ENCODE measurements around the gene TOR3A.
A peak's percentile ranks its signal among the peaks of the same experiment; 100 is the strongest.
"Not testable (repeated sequence)": the region's sequence is repeated elsewhere in the genome, so short reads cannot be mapped to it uniquely, and the experiment has no call there.

TOR3A gene

DNA sequence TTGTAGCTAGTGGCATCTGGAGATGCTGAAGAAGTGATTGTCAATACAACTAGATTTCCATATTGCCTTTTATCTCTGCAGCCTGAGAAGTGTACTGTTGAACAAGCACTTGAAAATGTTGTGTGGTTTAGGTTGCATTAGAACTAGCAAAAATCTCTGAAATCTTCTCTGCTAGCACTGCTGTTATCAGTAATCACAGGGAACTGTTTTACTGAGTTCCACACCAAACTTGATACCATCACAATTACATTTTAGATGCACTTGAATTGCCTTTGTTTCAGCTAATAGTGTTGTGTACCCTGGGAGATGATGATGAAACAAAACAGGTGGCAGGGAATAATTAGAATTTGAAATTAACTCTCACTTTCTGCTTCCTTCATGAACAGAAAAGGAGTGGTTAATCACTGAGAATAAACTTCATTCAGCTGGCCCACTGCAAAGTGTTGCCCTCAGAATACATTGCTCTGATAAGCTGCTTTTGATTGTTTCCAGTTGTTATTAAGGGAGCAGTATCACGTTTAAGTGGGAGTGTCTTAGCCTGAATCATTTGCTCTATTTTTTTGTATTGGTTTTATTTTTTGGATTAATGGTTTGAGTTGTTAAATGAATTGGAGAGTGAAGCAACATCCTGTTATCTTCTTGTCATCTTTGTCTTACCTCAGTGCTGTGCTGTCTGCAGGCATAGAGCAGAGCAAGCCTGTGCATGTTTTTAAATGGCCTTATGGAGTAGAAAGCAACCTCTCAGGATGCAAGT, 43.2 kb upstream of the TOR3A start:
- DNase-seq (ENCODE audit: low read depth in 1 of 2, low spot score in 1 of 2) = no peak
- Histone ChIP-seq H3K27me3 (ENCODE audit: insufficient read depth, poor library complexity, severe bottlenecking) (no peaks in the 10 kb centered on the region), H3K4me3 (replicated peaks; ENCODE audit: insufficient read depth, low read length) (no peak overlapping the region), H3K27ac (replicated peaks) (peak overlapping the region; percentile 6; the same call in 1 of the 2 replicates)
- TF ChIP-seq, protein P1, sequence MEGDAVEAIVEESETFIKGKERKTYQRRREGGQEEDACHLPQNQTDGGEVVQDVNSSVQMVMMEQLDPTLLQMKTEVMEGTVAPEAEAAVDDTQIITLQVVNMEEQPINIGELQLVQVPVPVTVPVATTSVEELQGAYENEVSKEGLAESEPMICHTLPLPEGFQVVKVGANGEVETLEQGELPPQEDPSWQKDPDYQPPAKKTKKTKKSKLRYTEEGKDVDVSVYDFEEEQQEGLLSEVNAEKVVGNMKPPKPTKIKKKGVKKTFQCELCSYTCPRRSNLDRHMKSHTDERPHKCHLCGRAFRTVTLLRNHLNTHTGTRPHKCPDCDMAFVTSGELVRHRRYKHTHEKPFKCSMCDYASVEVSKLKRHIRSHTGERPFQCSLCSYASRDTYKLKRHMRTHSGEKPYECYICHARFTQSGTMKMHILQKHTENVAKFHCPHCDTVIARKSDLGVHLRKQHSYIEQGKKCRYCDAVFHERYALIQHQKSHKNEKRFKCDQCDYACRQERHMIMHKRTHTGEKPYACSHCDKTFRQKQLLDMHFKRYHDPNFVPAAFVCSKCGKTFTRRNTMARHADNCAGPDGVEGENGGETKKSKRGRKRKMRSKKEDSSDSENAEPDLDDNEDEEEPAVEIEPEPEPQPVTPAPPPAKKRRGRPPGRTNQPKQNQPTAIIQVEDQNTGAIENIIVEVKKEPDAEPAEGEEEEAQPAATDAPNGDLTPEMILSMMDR (IDR thresholded peaks at IDR 0.05; ENCODE audit: insufficient read depth, low read length) = no peak

DNA sequence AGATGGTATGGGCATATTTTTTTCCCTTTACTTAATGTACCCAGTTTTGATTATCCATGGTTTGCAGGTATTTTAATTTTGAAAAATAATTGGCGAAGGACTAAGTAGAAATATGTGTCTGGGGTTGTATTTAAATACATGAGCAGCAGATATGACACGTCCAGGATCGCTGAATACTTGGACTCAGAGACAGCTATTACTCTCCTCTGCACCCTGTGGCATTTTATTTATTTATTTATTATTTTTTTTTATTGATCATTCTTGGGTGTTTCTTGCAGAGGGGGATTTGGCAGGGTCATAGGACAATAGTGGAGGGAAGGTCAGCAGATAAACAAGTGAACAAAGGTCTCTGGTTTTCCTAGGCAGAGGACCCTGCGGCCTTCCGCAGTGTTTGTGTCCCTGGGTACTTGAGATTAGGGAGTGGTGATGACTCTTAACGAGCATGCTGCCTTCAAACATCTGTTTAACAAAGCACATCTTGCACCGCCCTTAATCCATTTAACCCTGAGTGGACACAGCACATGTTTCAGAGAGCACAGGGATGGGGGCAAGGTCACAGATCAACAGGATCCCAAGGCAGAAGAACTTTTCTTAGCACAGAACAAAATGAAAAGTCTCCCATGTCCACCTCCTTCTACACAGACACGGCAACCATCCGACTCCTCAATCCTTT, 42.2 kb upstream of the TOR3A start:
- H3K27me3 ChIP-seq (ENCODE audit: insufficient read depth, poor library complexity, severe bottlenecking); H3K4me3 ChIP-seq (replicated peaks; ENCODE audit: insufficient read depth, low read length); DNase-seq (ENCODE audit: low read depth in 1 of 2, low spot score in 1 of 2); H3K27ac ChIP-seq (replicated peaks): not testable (repeated sequence)

DNA sequence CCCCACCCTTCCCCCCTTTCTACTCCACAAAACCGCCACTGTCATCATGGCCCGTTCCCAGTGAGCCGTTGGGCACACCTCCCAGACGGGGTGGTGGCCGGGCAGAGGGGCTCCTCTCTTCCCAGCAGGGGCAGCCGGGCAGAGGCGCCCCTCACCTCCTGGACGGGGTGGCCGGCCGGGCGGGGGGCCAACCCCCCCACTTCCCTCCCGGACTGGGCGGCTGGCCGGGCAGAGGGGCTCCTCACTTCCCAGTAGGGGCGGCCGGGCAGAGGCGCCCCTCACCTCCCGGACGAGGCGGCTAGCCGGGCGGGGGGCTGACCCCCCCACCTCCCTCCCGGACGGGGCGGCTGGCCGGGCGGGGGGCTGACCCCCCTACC, 41.7 kb upstream of the TOR3A start:
- H3K27me3 ChIP-seq (ENCODE audit: insufficient read depth, poor library complexity, severe bottlenecking); DNase-seq (ENCODE audit: low read depth in 1 of 2, low spot score in 1 of 2); H3K4me3 ChIP-seq (replicated peaks; ENCODE audit: insufficient read depth, low read length); H3K27ac ChIP-seq (replicated peaks): not testable (repeated sequence)

DNA sequence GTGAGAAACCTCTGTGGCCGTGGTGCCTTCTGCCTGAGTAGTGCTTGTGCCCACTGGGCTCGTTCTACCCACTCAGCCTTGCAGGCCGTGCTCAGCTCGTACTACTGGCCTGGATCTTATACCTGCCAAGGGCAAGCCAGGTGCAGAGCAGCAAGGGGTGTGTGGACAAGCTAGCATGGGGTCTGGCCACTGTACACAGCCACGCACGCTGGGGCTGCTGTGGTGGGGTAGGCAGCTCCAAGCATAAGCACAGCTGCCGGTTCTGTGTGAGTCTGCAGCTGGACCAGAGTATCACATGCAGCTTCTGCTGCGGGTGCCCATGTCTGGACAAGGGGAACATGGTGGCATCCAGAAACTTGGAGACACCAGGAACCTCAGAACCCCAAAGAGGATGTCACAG, 39.8 kb upstream of the TOR3A start:
- H3K27me3 ChIP-seq (ENCODE audit: insufficient read depth, poor library complexity, severe bottlenecking) = no peaks in the 10 kb centered on the region
- TF ChIP-seq POLR2AphosphoS5 (IDR thresholded peaks at IDR 0.05; ENCODE audit: low read depth) = no peak
- TF ChIP-seq, protein P2, sequence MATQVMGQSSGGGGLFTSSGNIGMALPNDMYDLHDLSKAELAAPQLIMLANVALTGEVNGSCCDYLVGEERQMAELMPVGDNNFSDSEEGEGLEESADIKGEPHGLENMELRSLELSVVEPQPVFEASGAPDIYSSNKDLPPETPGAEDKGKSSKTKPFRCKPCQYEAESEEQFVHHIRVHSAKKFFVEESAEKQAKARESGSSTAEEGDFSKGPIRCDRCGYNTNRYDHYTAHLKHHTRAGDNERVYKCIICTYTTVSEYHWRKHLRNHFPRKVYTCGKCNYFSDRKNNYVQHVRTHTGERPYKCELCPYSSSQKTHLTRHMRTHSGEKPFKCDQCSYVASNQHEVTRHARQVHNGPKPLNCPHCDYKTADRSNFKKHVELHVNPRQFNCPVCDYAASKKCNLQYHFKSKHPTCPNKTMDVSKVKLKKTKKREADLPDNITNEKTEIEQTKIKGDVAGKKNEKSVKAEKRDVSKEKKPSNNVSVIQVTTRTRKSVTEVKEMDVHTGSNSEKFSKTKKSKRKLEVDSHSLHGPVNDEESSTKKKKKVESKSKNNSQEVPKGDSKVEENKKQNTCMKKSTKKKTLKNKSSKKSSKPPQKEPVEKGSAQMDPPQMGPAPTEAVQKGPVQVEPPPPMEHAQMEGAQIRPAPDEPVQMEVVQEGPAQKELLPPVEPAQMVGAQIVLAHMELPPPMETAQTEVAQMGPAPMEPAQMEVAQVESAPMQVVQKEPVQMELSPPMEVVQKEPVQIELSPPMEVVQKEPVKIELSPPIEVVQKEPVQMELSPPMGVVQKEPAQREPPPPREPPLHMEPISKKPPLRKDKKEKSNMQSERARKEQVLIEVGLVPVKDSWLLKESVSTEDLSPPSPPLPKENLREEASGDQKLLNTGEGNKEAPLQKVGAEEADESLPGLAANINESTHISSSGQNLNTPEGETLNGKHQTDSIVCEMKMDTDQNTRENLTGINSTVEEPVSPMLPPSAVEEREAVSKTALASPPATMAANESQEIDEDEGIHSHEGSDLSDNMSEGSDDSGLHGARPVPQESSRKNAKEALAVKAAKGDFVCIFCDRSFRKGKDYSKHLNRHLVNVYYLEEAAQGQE (IDR thresholded peaks at IDR 0.05; ENCODE audit: insufficient replicate concordance, low read depth) = no peak
- TF ChIP-seq SPI1 (IDR thresholded peaks at IDR 0.05; ENCODE audit: borderline replicate concordance, low read depth) = no peak
- no peak for TF ChIP-seq GABPA (IDR thresholded peaks at IDR 0.05; ENCODE audit: low read depth)
- TF ChIP-seq, protein P1 (IDR thresholded peaks at IDR 0.05; ENCODE audit: insufficient read depth, low read length) = no peak
- DNase-seq (ENCODE audit: low read depth in 1 of 2, low spot score in 1 of 2) = no peak
- H3K27ac ChIP-seq (replicated peaks) = no peak overlapping the region
- H3K4me3 ChIP-seq (replicated peaks; ENCODE audit: insufficient read depth, low read length) = no peak overlapping the region

DNA sequence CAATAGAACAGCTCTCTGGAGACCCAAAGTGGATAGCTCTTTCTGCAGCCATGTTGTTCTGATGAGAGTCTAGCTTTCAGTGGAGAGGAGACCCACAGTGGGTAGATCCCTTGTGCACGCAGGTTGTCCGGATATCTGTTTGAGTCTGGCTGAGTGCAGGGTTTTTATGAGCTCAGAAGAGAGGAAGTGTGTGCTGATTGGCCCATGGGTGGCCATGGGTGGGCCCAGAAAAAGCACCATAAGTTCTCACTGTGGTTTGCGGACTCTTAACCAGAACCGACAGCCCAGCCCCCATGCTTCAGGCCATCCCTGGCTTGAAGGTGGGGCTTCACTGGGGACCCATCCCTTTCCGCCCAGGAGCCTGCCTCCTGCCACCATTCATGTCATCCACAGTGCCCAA, 39.2 kb upstream of the TOR3A start:
- TF ChIP-seq GABPA (IDR thresholded peaks at IDR 0.05; ENCODE audit: low read depth) = no peak
- TF ChIP-seq, protein P1 (IDR thresholded peaks at IDR 0.05; ENCODE audit: insufficient read depth, low read length) = no peak
- no peak for TF ChIP-seq SPI1 (IDR thresholded peaks at IDR 0.05; ENCODE audit: borderline replicate concordance, low read depth)
- TF ChIP-seq, protein P2 (IDR thresholded peaks at IDR 0.05; ENCODE audit: insufficient replicate concordance, low read depth) = no peak
- no peak for TF ChIP-seq POLR2AphosphoS5 (IDR thresholded peaks at IDR 0.05; ENCODE audit: low read depth)
- H3K4me3 ChIP-seq (replicated peaks; ENCODE audit: insufficient read depth, low read length) = no peak overlapping the region
- no peak overlapping the region for H3K27ac ChIP-seq (replicated peaks)
- no peaks in the 10 kb centered on the region for H3K27me3 ChIP-seq (ENCODE audit: insufficient read depth, poor library complexity, severe bottlenecking)
- DNase-seq (ENCODE audit: low read depth in 1 of 2, low spot score in 1 of 2) = no peak
